SK-N-SH treated with all-trans-retinoic acid at 6 μM for 48 hours (cell line): ENCODE measurements around the gene MEA1.
A peak's percentile ranks its signal among the peaks of the same experiment; 100 is the strongest.

Experiments used
- ATAC-seq: fragments of 200-7000 bp; cut with Tn5 transposase; 3 replicates; pipeline ENCODE4 v1.9.1; 2020; ENCODE audit warnings: mild to moderate bottlenecking, moderate library complexity
- ARNTL ChIP-seq: fragments of 450-650 bp; formaldehyde crosslinking; IDR thresholded peaks from 2 replicates; pipeline ENCODE4 v1.5.0; 2020; ENCODE audit warnings: low read depth, mild to moderate bottlenecking, moderate library complexity, borderline replicate concordance
- CREB5 ChIP-seq: fragments of 250-450 bp; sonication (Bioruptor Pico); IDR thresholded peaks from 2 replicates; pipeline ENCODE4 v1.5.1; 2020; ENCODE audit warnings: low read depth, mild to moderate bottlenecking, moderate library complexity
- CSDC2 ChIP-seq: fragments of 250-450 bp; sonication (Bioruptor Pico); IDR thresholded peaks from 2 replicates; pipeline ENCODE4 v1.5.0; 2020; ENCODE audit warnings: mild to moderate bottlenecking, moderate library complexity
- CSRNP3 ChIP-seq: fragments of 250-450 bp; sonication (Bioruptor Pico); IDR thresholded peaks from 2 replicates; pipeline ENCODE4 v1.5.1; 2021; ENCODE audit warnings: mild to moderate bottlenecking, moderate library complexity
- ESRRG ChIP-seq: fragments of 250-450 bp; sonication (Bioruptor Pico); IDR thresholded peaks from 2 replicates; pipeline ENCODE4 v1.6.1; 2021; ENCODE audit warnings: mild to moderate bottlenecking
- OSR1 ChIP-seq: fragments of 250-450 bp; sonication (Bioruptor Pico); IDR thresholded peaks from 2 replicates; pipeline ENCODE4 v1.8.0; 2022; ENCODE audit warnings: moderate library complexity, mild to moderate bottlenecking, inconsistent platforms
- PATZ1 ChIP-seq: fragments of 250-450 bp; sonication (Bioruptor Pico); IDR thresholded peaks from 2 replicates; pipeline ENCODE4 v1.8.0; 2020; ENCODE audit warnings: mild to moderate bottlenecking, moderate library complexity, borderline replicate concordance
- POU6F1 ChIP-seq: fragments of 250-450 bp; sonication (Bioruptor Pico); IDR thresholded peaks from 2 replicates; pipeline ENCODE4 v1.8.0; 2021; ENCODE audit warnings: low read depth, mild to moderate bottlenecking, moderate library complexity, borderline replicate concordance
- PPARA ChIP-seq: fragments of 250-450 bp; sonication (Bioruptor Pico); IDR thresholded peaks from 2 replicates; pipeline ENCODE4 v1.5.0; 2020; ENCODE audit warnings: mild to moderate bottlenecking, borderline replicate concordance
- RARB ChIP-seq: fragments of 250-450 bp; sonication (Bioruptor Pico); IDR thresholded peaks from 2 replicates; pipeline ENCODE4 v1.8.0; 2021; ENCODE audit warnings: mild to moderate bottlenecking, moderate library complexity
- SNAI2 ChIP-seq: fragments of 250-450 bp; sonication (Bioruptor Pico); IDR thresholded peaks from 2 replicates; pipeline ENCODE4 v1.5.0; 2020; ENCODE audit warnings: mild to moderate bottlenecking, moderate library complexity
- TCF4 ChIP-seq: fragments of 250-450 bp; sonication (Bioruptor Pico); IDR thresholded peaks from 2 replicates; pipeline ENCODE4 v1.8.0; 2021; ENCODE audit warnings: mild to moderate bottlenecking, moderate library complexity, borderline replicate concordance
- TOX ChIP-seq: fragments of 250-450 bp; sonication (Bioruptor Pico); IDR thresholded peaks from 2 replicates; pipeline ENCODE4 v1.8.0; 2021; ENCODE audit warnings: mild to moderate bottlenecking, moderate library complexity, borderline replicate concordance
- ZC3H10 ChIP-seq: fragments of 250-450 bp; sonication (Bioruptor Pico); IDR thresholded peaks from 2 replicates; pipeline ENCODE4 v1.5.1; 2021; ENCODE audit warnings: mild to moderate bottlenecking, moderate library complexity
- ZFP3 ChIP-seq: fragments of 250-450 bp; sonication (Bioruptor Pico); IDR thresholded peaks from 2 replicates; pipeline ENCODE4 v1.5.0; 2020; ENCODE audit warnings: mild to moderate bottlenecking, moderate library complexity
- ZNF565 ChIP-seq: fragments of 450-650 bp; formaldehyde crosslinking; conservative IDR thresholded peaks from 2 replicates; pipeline ENCODE4 v1.5.0; 2020; ENCODE audit warnings: low read depth, mild to moderate bottlenecking, moderate library complexity
- ZNF70 ChIP-seq: fragments of 450-650 bp; formaldehyde crosslinking; IDR thresholded peaks from 2 replicates; pipeline ENCODE4 v1.5.0; 2020; ENCODE audit warnings: mild to moderate bottlenecking, moderate library complexity
- ZNF8 ChIP-seq: fragments of 450-650 bp; formaldehyde crosslinking; IDR thresholded peaks from 2 replicates; pipeline ENCODE4 v1.5.0; 2020; ENCODE audit warnings: mild to moderate bottlenecking, moderate library complexity
- TF ChIP-seq, protein P1 (sequence below): fragments of 250-450 bp; sonication (Bioruptor Pico); IDR thresholded peaks from 2 replicates; pipeline ENCODE4 v1.5.0; 2020; ENCODE audit warnings: mild to moderate bottlenecking, moderate library complexity

MEA1 gene

DNA sequence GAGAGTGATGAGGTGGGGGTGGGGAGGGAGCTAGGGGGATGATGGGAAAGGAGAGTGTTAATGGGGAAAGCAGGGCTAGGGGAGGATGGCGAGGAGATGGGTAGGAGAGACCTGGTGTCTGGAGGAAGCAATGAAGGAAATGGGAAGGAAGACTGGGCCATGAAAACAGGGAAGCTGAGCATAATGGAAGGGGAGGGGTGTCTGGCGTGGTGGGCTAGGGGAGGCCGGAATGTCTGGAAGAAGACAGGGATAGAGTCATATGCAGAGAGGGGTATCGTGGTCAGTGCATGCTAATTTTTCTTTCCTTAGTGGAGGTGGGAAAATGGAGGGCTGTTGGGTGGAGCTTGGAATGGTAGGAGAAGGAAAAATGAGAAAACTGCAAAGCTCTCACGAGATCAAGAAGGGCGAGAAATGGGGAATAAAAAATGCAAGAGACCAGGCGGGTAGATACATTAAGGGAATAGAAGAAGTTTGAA is 726 bp upstream of the MEA1 start:
- TF ChIP-seq ZC3H10 (CRISPR knock-in tag) (no peak), ZNF8 (no peak), ESRRG (CRISPR knock-in tag) (no peak), PATZ1 (CRISPR knock-in tag) (no peak), ZNF70 (no peak)
- peak; percentile 34 for ATAC-seq

DNA sequence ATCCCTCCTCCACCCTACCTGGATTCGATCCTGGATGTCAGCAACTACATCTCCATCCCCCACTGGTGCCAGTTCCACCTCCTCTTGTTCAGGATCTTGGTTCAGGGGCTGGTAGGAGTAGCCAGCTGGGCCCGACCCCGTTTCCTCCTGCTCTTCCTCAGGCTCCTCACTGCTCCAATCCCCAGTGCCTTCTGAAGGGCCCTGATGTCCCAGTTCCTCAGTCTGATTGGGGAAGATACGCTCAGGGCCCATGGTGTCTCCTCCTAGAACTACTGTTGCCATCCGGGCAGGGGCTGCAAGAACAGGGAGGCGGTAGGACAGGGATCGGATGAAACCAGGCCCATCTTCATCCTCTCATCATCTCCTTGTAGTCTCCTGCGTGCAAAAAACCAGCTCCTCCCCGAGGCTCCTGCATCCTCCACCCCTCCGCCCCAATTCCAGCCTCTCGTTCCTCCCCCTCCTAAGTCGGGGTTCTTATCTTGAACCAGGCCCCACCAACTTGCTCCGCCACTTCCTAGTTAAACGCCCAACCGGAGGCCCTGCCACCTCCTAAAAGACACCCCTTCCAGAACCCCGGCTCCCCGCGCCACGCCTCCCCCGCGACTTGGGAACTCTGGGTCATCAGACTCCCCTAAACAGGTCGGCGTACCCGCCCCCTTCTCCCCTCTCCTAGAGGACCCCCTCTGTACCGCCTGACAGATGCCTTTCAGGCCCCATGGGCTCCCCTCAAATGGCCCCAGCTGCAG is 476 bp downstream of the MEA1 start:
- TF ChIP-seq SNAI2 (CRISPR knock-in tag) (no peak), CSRNP3 (CRISPR knock-in tag) (no peak), PPARA (CRISPR knock-in tag) (no peak), TCF4 (CRISPR knock-in tag) (no peak), ARNTL (CRISPR knock-in tag) (no peak), ZNF8 (no peak), PATZ1 (CRISPR knock-in tag) (no peak), ZFP3 (no peak), POU6F1 (CRISPR knock-in tag) (no peak), TOX (CRISPR knock-in tag) (no peak), RARB (CRISPR knock-in tag) (no peak), ZC3H10 (CRISPR knock-in tag) (no peak), CREB5 (CRISPR knock-in tag) (no peak), OSR1 (CRISPR knock-in tag) (no peak)
- TF ChIP-seq, protein P1, sequence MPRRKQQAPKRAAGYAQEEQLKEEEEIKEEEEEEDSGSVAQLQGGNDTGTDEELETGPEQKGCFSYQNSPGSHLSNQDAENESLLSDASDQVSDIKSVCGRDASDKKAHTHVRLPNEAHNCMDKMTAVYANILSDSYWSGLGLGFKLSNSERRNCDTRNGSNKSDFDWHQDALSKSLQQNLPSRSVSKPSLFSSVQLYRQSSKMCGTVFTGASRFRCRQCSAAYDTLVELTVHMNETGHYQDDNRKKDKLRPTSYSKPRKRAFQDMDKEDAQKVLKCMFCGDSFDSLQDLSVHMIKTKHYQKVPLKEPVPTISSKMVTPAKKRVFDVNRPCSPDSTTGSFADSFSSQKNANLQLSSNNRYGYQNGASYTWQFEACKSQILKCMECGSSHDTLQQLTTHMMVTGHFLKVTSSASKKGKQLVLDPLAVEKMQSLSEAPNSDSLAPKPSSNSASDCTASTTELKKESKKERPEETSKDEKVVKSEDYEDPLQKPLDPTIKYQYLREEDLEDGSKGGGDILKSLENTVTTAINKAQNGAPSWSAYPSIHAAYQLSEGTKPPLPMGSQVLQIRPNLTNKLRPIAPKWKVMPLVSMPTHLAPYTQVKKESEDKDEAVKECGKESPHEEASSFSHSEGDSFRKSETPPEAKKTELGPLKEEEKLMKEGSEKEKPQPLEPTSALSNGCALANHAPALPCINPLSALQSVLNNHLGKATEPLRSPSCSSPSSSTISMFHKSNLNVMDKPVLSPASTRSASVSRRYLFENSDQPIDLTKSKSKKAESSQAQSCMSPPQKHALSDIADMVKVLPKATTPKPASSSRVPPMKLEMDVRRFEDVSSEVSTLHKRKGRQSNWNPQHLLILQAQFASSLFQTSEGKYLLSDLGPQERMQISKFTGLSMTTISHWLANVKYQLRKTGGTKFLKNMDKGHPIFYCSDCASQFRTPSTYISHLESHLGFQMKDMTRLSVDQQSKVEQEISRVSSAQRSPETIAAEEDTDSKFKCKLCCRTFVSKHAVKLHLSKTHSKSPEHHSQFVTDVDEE (CRISPR knock-in tag): no peak
- peak; percentile 39 for ATAC-seq

DNA sequence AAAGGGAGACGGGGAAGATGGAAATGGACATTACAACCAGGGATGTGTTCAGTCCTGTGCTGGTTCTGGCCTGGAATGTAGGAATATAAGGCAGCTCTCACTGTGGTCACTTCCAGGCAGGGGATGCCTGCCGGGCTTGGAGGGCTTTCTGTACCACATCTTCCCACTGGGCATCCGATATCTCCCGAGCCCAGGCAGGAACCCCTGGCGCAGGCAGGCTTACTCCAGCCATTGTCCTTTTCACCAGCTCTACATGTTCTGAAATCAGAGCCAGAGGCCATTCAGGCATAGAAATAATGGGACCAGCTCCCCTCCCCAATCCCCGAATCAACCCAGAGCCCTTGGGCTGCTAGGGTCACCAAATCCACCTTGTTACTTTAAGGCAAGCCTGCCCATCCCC is 1.4 kb downstream of the MEA1 start:
- TF ChIP-seq CSDC2 (CRISPR knock-in tag) (no peak), ZC3H10 (CRISPR knock-in tag) (no peak), ZFP3 (no peak), ZNF565 (CRISPR knock-in tag) (no peak), TOX (CRISPR knock-in tag) (no peak)
- TF ChIP-seq, protein P1 (CRISPR knock-in tag): no peak
- TF ChIP-seq, all 23 proteins: peak for 0
- ATAC-seq: no peak
